IgD-negative memory B cell (primary cell): Measurements from ENCODE around the gene PDE11A. TPM values are rescaled to one million over a fixed set of nuclear protein-coding genes. Genes with fewer than 3 reads are reported as not detected.

ENCODE experiments used
- H3K27ac Mint-ChIP-seq, 3 donors: one replicate each; pipeline ENCODE4 v1.8.0; 2020 to 2022; ENCODE audit warnings: mild to moderate bottlenecking in 3 of 3, mixed read lengths in 3 of 3, moderate library complexity in 1 of 3
- H3K27me3 Mint-ChIP-seq: one replicate; pipeline ENCODE4 v1.8.0; 2021; ENCODE audit warnings: mixed read lengths
- H3K36me3 Mint-ChIP-seq: one replicate; pipeline ENCODE4 v1.8.0; 2020; ENCODE audit warnings: mild to moderate bottlenecking, mixed read lengths
- H3K4me1 Mint-ChIP-seq, 3 donors: one replicate each; pipeline ENCODE4 v1.8.0; 2020 to 2022; ENCODE audit warnings: mixed read lengths in 3 of 3, mild to moderate bottlenecking in 1 of 3
- H3K4me3 Mint-ChIP-seq, 4 donors: one replicate each; pipeline ENCODE4 v1.8.0; 2020 to 2022; ENCODE audit warnings: mild to moderate bottlenecking in 4 of 4, mixed read lengths in 4 of 4, moderate library complexity in 3 of 4
- H3K9me3 Mint-ChIP-seq, 3 donors: one replicate each; pipeline ENCODE4 v1.8.0; 2020 to 2021; ENCODE audit warnings: mixed read lengths in 3 of 3, mild to moderate bottlenecking in 1 of 3
- polyA plus RNA-seq: library from polyadenylated mRNA; unstranded; fragments of 300-500 nt; fragmentation: Illumina TruSeq; gene quantifications from one replicate; pipeline ENCODE4 v1.2.3, GENCODE V29; 2021

The PDE11A gene
- polyA plus RNA-seq, 1 donor from 2014 or later: not detected

DNA sequence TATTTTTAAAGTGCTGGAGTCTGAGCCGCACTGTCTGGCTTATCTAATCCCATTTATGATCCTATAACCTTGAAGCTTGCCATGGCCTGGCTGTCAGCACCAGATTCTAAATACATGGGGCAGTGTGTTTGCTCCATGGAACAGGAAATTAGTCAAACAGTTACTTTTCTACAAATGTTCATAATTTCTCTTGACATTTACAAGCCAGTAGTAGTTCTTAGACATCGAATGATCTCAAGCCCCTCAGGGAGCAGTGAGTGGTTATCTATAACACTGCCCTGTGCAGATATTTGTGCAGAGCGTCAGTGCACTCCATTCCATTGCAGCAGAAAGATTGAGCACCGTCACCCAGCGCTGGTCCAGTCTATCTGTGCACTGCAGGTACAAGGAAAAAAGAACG, 474.8 kb downstream of the PDE11A start:
- Mint-ChIP-seq H3K4me1 (no peaks in the 10 kb centered on the region), H3K36me3 (no peaks in the 10 kb centered on the region), H3K9me3 (no peaks in the 10 kb centered on the region), H3K4me3 (no peak overlapping the region), H3K27me3 (peaks cover 7% of the 10 kb centered on the region), H3K27ac (no peak overlapping the region)

GRCh38 chr2:177596866-177597265, 475.7 kb downstream of the PDE11A start:
- Mint-ChIP-seq H3K4me1 (no peaks in the 10 kb centered on the region), H3K27ac (no peak overlapping the region), H3K27me3 (peaks cover 6% of the 10 kb centered on the region), H3K9me3 (no peaks in the 10 kb centered on the region), H3K4me3 (no peak overlapping the region), H3K36me3 (no peaks in the 10 kb centered on the region)

DNA sequence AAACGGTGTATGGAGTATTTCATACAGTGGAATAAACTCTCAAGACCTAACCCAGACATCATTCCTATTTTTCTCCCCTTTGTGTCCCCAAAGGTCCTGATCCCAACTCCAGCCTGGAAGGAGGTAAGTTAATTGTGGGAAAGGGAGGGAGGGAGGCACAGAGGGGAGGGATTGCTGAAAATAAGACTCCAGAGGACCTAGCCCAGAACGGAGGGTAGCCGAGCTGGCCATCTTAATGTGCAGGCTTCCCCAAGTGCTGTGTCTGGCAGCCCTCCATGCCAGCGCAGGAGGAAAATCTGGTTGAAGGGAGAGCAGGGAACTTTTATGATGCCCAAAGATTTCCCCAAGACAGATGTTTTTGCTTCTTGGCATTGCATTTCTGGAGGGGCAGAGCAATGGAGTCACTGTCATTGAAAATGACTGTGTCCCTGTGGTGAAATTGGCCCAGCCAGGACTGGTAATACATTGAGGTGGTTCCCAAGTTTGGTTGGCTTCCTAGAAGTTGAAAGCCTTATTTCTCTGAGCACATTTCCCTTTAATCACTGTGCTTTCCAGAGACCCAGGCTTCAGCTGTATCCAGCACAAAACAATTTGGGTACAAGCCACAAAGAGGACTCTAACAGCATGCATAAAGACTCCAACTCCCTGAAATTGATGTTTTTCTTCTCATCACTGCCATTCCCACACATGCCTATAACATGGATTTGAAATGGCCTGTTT, 477.3 kb downstream of the PDE11A start:
- H3K4me1 Mint-ChIP-seq: no peaks in the 10 kb centered on the region
- H3K27ac Mint-ChIP-seq: no peak overlapping the region
- H3K4me3 Mint-ChIP-seq: no peak overlapping the region
- no peaks in the 10 kb centered on the region for H3K9me3 Mint-ChIP-seq
- no peaks in the 10 kb centered on the region for H3K36me3 Mint-ChIP-seq
- H3K27me3 Mint-ChIP-seq: peaks cover 7% of the 10 kb centered on the region

DNA sequence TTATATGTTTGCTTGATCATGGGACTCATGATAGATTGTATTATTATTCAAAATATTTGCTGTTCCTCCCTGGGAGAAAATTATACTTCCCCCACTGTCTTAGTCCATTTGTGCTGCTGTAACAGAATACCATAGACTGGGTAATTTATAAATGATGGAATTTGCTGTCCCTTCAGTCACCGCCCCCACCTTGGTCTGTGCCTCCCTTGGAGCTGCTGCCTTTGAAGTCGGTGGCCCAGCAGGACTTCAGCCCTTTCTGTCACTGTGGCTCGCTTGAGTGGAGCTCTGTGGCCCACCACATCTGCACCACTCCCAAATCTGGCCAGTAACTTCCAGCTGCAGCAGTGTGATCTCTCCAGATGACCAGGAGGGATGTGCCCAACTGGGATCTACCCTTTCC, 479.2 kb downstream of the PDE11A start:
- Mint-ChIP-seq H3K27ac (no peak overlapping the region), H3K36me3 (no peaks in the 10 kb centered on the region), H3K4me1 (no peaks in the 10 kb centered on the region), H3K27me3 (peaks cover 9% of the 10 kb centered on the region), H3K9me3 (no peaks in the 10 kb centered on the region), H3K4me3 (no peak overlapping the region)

DNA sequence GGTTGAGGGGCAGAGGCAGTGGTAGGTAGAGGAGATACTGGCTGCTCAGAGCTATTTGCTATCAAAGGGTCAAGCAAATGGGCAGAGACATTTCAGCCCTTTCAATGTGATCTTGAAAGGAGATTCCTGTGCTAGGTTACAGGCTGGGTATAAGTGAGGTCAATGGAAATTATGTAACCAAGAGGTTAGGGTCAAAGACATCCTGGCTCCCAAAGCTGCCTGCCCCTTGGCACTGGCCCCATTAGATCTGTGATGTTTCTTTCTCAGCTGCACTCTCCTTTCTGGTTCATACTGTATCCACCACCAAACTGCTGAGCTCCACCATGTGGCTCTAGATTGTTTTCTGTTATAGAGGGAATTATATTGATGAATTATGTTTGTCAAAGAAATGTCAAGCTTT, 479.6 kb downstream of the PDE11A start:
- Mint-ChIP-seq H3K27me3 (peaks cover 9% of the 10 kb centered on the region), H3K36me3 (no peaks in the 10 kb centered on the region), H3K4me3 (no peak overlapping the region), H3K27ac (no peak overlapping the region), H3K9me3 (no peaks in the 10 kb centered on the region), H3K4me1 (no peaks in the 10 kb centered on the region)

DNA sequence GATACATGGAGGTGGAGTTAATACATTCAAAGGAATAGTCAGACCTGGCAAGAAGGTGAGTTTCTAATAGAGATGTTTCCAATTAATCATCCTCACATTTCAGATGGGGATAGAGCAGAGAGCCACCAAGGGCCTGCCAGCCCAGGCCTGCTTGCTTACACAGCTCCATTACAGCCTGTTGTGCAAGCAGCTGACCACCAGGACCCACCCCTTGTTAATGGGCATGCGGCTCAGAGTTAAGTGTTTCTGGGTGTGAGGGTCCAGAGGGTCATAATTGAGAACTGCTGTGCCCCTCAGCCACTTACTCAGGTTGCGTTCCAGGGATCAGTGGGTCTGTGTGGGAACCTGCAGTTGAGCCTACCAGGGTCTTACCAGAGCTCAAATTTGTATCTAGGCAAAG, 480.2 kb downstream of the PDE11A start:
- Mint-ChIP-seq H3K27ac (no peak overlapping the region), H3K27me3 (peaks cover 9% of the 10 kb centered on the region), H3K9me3 (no peaks in the 10 kb centered on the region), H3K36me3 (no peaks in the 10 kb centered on the region), H3K4me3 (no peak overlapping the region), H3K4me1 (no peaks in the 10 kb centered on the region)

DNA sequence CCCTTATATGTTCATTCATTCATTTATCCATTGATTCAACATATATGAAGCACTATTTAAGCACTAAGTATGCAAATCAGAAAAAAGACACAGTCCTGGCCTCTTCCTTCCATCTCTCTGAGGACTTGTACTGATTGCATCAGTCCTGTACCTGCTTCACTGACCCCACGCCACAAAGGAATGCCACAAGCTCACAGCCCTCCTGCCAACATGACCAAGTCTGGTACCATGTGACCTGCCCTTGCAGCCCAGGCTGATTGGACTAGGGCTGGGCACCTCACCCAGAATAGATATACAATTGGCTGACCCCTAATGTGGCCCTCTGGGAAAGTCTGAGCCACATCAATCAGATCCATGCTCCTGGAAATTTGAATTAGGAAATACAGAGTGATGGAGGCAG, 483.4 kb downstream of the PDE11A start:
- Mint-ChIP-seq H3K36me3 (peaks cover 2% of the 10 kb centered on the region), H3K9me3 (no peaks in the 10 kb centered on the region), H3K27me3 (peaks cover 7% of the 10 kb centered on the region), H3K4me1 (no peaks in the 10 kb centered on the region), H3K4me3 (no peak overlapping the region), H3K27ac (no peak overlapping the region)

DNA sequence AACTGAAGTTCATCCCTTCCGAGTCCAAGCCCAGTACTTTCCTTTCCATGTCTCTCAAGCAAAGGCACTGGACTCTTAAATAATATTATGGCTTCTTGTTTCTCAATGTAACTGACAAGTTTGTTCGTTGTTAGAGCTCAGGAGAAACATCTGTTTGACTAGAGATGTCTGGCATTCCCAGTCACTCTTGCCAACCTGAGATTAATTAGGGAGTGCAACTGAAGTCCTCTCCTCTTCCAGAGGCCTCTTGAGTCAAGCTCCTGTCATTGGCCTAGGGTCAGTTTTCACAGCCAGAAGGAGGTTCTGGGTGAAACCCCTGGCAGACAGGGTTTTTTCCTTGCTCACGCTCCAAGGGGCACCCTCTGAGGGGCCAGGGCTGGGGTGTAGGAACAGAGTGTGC, 483.9 kb downstream of the PDE11A start:
- H3K4me3 Mint-ChIP-seq: no peak overlapping the region

GRCh38 chr2:177587371-177587770, 485.2 kb downstream of the PDE11A start:
- no peaks in the 10 kb centered on the region for H3K4me1 Mint-ChIP-seq
- H3K4me3 Mint-ChIP-seq: no peak overlapping the region
- H3K36me3 Mint-ChIP-seq: peaks cover 2% of the 10 kb centered on the region
- H3K9me3 Mint-ChIP-seq: no peaks in the 10 kb centered on the region
- H3K27me3 Mint-ChIP-seq: peaks cover 3% of the 10 kb centered on the region
- H3K27ac Mint-ChIP-seq: no peak overlapping the region

More for the DNA sequence above, 483.9 kb downstream of the PDE11A start:
- H3K9me3 Mint-ChIP-seq: no peaks in the 10 kb centered on the region
- no peak overlapping the region for H3K27ac Mint-ChIP-seq
- H3K27me3 Mint-ChIP-seq: peaks cover 6% of the 10 kb centered on the region
- H3K36me3 Mint-ChIP-seq: peaks cover 2% of the 10 kb centered on the region
- H3K4me1 Mint-ChIP-seq: no peaks in the 10 kb centered on the region

DNA sequence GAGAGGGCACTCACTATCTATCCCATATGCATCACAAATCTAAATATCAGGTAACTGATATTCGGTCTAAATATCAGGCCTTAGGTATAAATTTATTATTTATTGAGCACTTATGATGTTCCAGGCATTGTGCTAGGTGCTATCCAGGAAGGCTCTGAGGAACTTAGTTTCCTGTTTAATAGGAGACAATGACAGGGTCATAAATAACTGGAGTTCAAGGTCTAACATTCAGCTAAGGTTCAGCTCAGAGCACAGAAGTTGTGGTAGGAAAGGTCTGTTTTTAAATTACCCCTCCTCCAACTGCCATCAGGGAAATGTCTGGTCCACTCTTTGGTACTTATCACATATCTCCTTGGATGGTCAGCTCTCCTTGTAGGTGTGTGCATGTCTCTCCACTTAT, 486.4 kb downstream of the PDE11A start:
- H3K9me3 Mint-ChIP-seq: peaks cover 0 to 3% (median 0%) of the 10 kb centered on the region in 3 donors
- no peaks in the 10 kb centered on the region for H3K4me1 Mint-ChIP-seq
- H3K4me3 Mint-ChIP-seq: no peak overlapping the region
- H3K36me3 Mint-ChIP-seq: peaks cover 2% of the 10 kb centered on the region
- H3K27me3 Mint-ChIP-seq: peaks cover 5% of the 10 kb centered on the region
- no peak overlapping the region for H3K27ac Mint-ChIP-seq

- Mint-ChIP-seq H3K27ac (no peak overlapping the region), H3K4me3 (no peak overlapping the region)
Measured at GRCh38 chr2:177585234-177585863, 487.2 kb downstream of the PDE11A start.

DNA sequence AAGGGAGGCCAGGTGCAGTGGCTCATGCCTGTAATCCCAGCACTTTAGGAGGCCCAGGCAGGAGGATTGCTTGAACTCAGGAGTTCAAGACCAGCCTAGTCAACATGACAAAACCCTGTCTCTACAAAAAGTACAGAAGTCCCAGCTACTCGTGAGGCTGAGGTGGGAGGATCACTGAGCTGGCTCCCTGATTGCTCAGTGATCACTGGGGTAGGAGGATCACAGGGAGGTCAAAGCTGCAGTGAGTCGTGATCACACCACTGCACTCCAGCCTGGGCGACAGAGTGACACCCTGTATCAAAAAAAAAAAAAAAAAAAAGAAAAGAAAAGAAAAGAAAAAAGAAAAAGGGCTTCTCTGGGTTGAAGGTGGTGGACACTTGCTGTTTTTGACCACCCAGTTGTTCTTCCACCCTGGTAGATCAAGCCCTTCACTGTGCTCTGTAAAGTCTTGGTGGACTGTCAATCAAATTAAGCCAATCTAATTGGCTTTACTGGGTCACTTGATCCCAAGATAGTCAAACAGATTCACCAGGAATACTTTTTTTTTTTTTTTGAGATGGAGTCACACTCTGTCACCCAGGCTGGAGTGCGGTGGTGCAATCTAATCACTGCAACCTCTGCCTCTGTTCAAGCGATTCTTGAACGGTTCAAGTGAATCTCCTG, 488.4 kb downstream of the PDE11A start:
- Mint-ChIP-seq H3K9me3 (peaks cover 0 to 3% (median 0%) of the 10 kb centered on the region in 3 donors), H3K4me3 (no peak overlapping the region), H3K27me3 (peaks cover 3% of the 10 kb centered on the region), H3K36me3 (peaks cover 2% of the 10 kb centered on the region), H3K4me1 (no peaks in the 10 kb centered on the region), H3K27ac (peak overlapping the region in 1 of 3 donors; percentile 52)

More at GRCh38 chr2:177585234-177585863, 487.2 kb downstream of the PDE11A start:
- peaks cover 4% of the 10 kb centered on the region for H3K27me3 Mint-ChIP-seq
- H3K4me1 Mint-ChIP-seq: no peaks in the 10 kb centered on the region
- H3K36me3 Mint-ChIP-seq: peaks cover 2% of the 10 kb centered on the region
- peaks cover 0 to 3% (median 0%) of the 10 kb centered on the region in 3 donors for H3K9me3 Mint-ChIP-seq

GRCh38 chr2:177582000-177582399, 490.6 kb downstream of the PDE11A start:
- no peak overlapping the region for H3K27ac Mint-ChIP-seq
- H3K9me3 Mint-ChIP-seq: peaks cover 0 to 3% (median 0%) of the 10 kb centered on the region in 3 donors
- peaks cover 2% of the 10 kb centered on the region for H3K36me3 Mint-ChIP-seq
- no peaks in the 10 kb centered on the region for H3K4me1 Mint-ChIP-seq
- no peak overlapping the region for H3K4me3 Mint-ChIP-seq
- H3K27me3 Mint-ChIP-seq: peaks cover 2% of the 10 kb centered on the region

DNA sequence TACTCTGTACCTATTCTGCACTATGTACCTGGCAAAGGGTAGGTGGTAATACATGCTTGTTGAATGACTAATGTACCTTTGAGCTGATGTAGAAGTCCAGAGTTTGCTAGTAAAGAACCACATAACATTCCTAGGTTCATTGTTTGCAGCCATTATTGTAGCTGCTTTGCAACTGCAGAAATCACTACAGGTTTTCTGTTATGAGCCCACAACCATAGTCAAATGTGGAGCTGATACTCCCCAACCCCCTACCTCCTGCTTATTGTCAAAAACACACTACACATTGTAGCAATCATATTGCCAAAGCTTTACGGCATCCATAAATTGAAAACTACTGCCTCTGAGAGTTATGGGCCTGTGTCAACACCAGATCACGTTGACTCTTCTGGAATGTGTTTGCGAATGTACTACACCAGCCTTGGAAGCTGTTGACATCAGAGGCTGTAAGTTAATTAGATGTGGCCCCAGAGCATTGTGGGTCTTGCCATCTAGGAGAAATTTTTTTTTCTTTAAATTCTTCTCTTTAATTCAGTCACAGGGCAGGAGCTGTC, 493.0 kb downstream of the PDE11A start:
- no peaks in the 10 kb centered on the region for H3K4me1 Mint-ChIP-seq
- H3K4me3 Mint-ChIP-seq: no peak overlapping the region

GRCh38 chr2:177578454-177578853, 494.1 kb downstream of the PDE11A start:
- H3K27me3 Mint-ChIP-seq: peaks cover 2% of the 10 kb centered on the region

More for the DNA sequence above, 493.0 kb downstream of the PDE11A start:
- Mint-ChIP-seq H3K27me3 (peaks cover 2% of the 10 kb centered on the region), H3K27ac (no peak overlapping the region), H3K36me3 (no peaks in the 10 kb centered on the region), H3K9me3 (peaks cover 0 to 3% (median 0%) of the 10 kb centered on the region in 3 donors)

More at GRCh38 chr2:177578454-177578853, 494.1 kb downstream of the PDE11A start:
- H3K9me3 Mint-ChIP-seq: peaks cover 0 to 3% (median 0%) of the 10 kb centered on the region in 3 donors
- no peak overlapping the region for H3K27ac Mint-ChIP-seq
- H3K4me1 Mint-ChIP-seq: peaks cover 0 to 2% (median 0%) of the 10 kb centered on the region in 3 donors
- H3K36me3 Mint-ChIP-seq: no peaks in the 10 kb centered on the region
- no peak overlapping the region for H3K4me3 Mint-ChIP-seq
